ENCODE measurements around the gene RGS8.

RGS8 gene, protein sequence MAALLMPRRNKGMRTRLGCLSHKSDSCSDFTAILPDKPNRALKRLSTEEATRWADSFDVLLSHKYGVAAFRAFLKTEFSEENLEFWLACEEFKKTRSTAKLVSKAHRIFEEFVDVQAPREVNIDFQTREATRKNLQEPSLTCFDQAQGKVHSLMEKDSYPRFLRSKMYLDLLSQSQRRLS

DNA sequence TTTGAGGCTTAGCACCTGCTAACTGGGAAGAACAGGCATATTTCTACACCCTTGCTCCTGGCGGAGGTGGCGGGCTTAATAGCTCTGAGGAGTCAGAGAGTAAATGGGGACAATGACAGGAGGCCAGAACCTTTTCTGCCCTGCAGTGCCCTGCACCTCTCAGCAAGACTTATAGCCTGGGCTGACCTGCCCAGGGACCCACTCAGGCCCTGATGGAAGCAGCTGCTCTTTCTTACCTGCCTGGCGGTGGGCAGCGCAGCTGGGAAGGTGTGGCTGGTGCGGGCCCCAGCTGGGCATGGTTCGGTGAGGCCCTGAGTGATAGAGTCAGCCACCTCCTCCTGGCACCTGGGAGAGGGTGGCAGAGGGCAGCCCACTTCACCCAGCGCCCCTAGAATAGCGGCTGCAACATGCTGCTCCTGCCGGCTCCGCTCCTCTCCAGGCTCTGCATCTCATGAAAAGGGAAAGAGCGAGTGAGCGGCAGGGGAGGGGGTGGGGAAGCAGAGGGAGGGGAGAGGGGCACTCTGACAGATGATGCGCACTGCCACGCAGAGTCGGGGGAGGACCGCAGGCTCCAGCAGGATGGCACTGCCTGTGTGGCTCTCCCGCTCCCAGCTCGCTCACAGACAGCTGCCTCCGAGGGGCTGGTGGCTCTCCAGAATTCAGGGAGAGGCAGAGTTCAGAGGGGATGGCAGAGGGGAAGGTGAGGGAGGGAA, at the start of gene RGS8:
Gene RGS8 (minus strand): TSS at position 472 of the 713 bp plus-strand sequence. CDS start 14,938 bp downstream, outside the sequence.
- TF ChIP-seq, protein P1, sequence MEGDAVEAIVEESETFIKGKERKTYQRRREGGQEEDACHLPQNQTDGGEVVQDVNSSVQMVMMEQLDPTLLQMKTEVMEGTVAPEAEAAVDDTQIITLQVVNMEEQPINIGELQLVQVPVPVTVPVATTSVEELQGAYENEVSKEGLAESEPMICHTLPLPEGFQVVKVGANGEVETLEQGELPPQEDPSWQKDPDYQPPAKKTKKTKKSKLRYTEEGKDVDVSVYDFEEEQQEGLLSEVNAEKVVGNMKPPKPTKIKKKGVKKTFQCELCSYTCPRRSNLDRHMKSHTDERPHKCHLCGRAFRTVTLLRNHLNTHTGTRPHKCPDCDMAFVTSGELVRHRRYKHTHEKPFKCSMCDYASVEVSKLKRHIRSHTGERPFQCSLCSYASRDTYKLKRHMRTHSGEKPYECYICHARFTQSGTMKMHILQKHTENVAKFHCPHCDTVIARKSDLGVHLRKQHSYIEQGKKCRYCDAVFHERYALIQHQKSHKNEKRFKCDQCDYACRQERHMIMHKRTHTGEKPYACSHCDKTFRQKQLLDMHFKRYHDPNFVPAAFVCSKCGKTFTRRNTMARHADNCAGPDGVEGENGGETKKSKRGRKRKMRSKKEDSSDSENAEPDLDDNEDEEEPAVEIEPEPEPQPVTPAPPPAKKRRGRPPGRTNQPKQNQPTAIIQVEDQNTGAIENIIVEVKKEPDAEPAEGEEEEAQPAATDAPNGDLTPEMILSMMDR (IDR thresholded peaks at IDR 0.05; ENCODE audit: control extremely low read depth, extremely low read depth, low read depth, missing control alignments), result no peak
- CTCF ChIA-PET, result interaction anchor here (1.1 to 1.7 kb wide), 2 partner anchors 10 to 88 kb away, joined by 3 read pairs; no protein-coding TSS in a partner anchor

GRCh38 chr1:182731852-182732575, 47.6 kb upstream of the RGS8 start:
- POLR2A ChIA-PET, result no interaction called here
- TF ChIP-seq, protein P1 (IDR thresholded peaks at IDR 0.05; ENCODE audit: control extremely low read depth, extremely low read depth, low read depth, missing control alignments), result no peak
- CTCF ChIA-PET, result interaction anchor here (1.3 to 1.5 kb wide), 2 partner anchors 41 to 121 kb away, joined by 3 to 4 read pairs; no protein-coding TSS in a partner anchor

More for the DNA sequence above, at the start of gene RGS8:
- no peak for DNase-seq (ENCODE audit: extremely low spot score)
- POLR2A ChIA-PET, result interaction anchor here (0.6 kb wide), 1 partner anchor 15 kb away, joined by 4 read pairs; no protein-coding TSS in a partner anchor

DNA sequence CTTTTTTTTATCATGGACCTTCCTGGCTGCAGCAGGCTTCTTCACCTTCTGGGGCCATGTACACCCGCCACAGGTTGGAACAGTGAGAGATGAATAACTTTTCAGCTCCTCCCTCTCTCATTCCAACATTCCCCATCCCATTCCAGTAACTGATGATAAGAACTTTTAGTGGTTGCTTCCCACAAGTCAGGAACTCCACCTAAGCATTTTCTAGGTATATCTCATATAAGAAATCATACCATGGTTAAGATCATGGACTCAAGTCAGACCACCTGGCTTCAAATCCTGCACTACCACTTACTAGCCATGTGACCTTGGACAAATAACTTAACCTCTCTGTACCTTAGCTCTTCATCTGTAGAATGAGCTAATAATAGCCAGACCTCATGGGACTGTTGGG, 42.5 kb upstream of the RGS8 start:
- ChIA-PET CTCF (interaction anchor here (1.0 to 1.5 kb wide), 2 partner anchors 13 to 126 kb away, joined by 3 to 4 read pairs; no protein-coding TSS in a partner anchor), POLR2A (no interaction called here)
- TF ChIP-seq, protein P1 (IDR thresholded peaks at IDR 0.05; ENCODE audit: control extremely low read depth, extremely low read depth, low read depth, missing control alignments), result no peak
- no peak for DNase-seq (ENCODE audit: extremely low spot score)

More at GRCh38 chr1:182731852-182732575, 47.6 kb upstream of the RGS8 start:
- DNase-seq (ENCODE audit: extremely low spot score), result no peak

DNA sequence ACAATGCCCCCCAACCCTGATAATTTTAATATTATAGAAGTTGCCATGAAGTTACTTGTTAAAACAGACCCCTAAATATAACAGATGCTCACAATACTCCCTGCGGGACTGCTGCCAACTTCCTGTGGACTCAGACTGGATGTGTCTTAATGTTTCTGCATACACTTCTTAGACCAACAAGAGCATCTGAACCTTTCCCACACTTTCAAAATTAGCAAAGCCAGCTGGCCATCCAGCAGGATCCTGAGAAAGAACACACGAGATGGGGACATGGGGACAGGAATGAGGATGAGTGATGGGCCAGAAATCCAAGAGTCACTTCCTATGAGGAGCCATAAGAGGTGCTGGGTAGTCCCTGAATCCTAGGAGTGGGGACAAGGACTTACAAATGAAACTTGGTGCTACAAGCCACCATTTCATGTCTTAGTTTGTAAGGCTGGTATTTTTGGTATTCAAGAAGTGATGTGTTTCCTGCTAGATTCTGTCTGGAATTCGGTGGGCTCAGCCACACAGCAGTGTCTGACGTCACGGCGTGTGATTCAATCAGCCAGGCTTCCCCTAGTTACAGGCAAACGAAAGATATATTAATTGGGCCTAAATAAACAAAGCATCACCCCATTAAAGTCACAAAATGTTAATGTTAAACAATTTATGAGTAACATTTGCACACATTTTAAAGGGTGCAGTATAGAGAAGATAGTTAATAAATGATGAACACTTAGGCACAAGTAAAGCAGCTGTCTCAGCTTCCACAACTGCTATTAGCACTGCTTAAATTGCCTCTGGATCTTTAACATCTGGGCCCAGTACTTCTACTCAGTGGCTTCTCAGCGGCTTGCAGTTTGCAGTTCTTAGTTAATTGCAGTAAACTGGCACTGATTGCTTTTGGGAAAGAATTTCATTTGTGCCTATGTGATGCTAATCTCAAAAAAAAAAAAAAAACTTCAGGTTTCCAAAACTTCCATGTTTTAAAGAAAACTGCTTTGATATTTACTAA, 41.2 kb upstream of the RGS8 start:
- TF ChIP-seq, protein P1 (IDR thresholded peaks at IDR 0.05; ENCODE audit: control extremely low read depth, extremely low read depth, low read depth, missing control alignments), result no peak
- no peak for DNase-seq (ENCODE audit: extremely low spot score)
- ChIA-PET CTCF (interaction anchor here (1.5 kb wide), 1 partner anchor 14 kb away, joined by 4 read pairs; no protein-coding TSS in a partner anchor), POLR2A (interaction anchor here (0.6 kb wide), 1 partner anchor 39 kb away, joined by 5 read pairs; no protein-coding TSS in a partner anchor)

DNA sequence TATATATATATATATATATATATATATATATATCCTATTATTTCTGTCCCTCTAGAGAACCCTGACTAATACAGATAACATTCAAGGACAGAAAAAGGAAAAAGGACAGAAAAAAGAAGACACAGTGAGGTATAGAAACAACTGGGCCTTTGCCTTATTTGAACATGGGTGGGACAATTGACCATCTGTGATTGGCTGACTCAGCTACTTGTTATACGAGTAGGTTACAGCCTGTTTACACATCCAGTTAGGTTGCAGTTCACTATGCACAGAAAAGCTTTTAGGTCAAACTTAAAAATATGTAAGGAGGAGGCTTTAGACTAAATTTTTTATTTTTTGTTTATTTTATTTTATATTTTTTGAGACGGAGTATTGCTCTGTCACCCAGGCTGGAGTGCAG, 39.8 kb upstream of the RGS8 start:
- TF ChIP-seq, protein P1 (IDR thresholded peaks at IDR 0.05; ENCODE audit: control extremely low read depth, extremely low read depth, low read depth, missing control alignments), result no peak
- POLR2A ChIA-PET, result no interaction called here
- DNase-seq (ENCODE audit: extremely low spot score), result no peak
- CTCF ChIA-PET, result no interaction called here

All from GM10248 (cell line).